ENCODE data around the gene MTA3.

GRCh38 chr2:42799881-42800280 is 231.4 kb downstream of the MTA3 start:
- TF ChIP-seq, protein P1, sequence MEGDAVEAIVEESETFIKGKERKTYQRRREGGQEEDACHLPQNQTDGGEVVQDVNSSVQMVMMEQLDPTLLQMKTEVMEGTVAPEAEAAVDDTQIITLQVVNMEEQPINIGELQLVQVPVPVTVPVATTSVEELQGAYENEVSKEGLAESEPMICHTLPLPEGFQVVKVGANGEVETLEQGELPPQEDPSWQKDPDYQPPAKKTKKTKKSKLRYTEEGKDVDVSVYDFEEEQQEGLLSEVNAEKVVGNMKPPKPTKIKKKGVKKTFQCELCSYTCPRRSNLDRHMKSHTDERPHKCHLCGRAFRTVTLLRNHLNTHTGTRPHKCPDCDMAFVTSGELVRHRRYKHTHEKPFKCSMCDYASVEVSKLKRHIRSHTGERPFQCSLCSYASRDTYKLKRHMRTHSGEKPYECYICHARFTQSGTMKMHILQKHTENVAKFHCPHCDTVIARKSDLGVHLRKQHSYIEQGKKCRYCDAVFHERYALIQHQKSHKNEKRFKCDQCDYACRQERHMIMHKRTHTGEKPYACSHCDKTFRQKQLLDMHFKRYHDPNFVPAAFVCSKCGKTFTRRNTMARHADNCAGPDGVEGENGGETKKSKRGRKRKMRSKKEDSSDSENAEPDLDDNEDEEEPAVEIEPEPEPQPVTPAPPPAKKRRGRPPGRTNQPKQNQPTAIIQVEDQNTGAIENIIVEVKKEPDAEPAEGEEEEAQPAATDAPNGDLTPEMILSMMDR (IDR thresholded peaks at IDR 0.05; ENCODE audit: low read depth, low read length) = no peak
- no peak for TF ChIP-seq MYC (IDR thresholded peaks at IDR 0.05; ENCODE audit: low read depth, low read length)

All from NB4 (cell line).